Gastrocnemius medialis (tissue), 4 donors: ENCODE results near the gene APOL2. TPM values are rescaled to one million over a fixed set of nuclear protein-coding genes. Genes with fewer than 3 reads are reported as not detected.

Experiments
- ATAC-seq, 2 donors: fragments of 150-250 bp; one replicate each; pipeline ENCODE4 v1.9.1; 2016
- DNase-seq, 2 donors: peaks; one replicate each; pipeline ENCODE4 v3.0.0-alpha.2; 2019
- H3K27ac ChIP-seq, 4 donors: fragments of 200-600 bp; sonication (generic); 1 replicate in 1 of 4; 2 replicates in 3 of 4; pipeline ENCODE4 v1.5.1; 2016 to 2018; ENCODE audit warnings: mild to moderate bottlenecking in 2 of 4, moderate library complexity in 1 of 4
- H3K27me3 ChIP-seq, 3 donors: fragments of 200-600 bp; sonication (generic) in 2 of 3; 1 replicate in 1 of 3; 2 replicates in 2 of 3; pipeline versions ENCODE4 v1.5.1 to v1.6.0; 2016 to 2019; ENCODE audit warnings: mild to moderate bottlenecking in 1 of 3, moderate library complexity in 1 of 3
- H3K36me3 ChIP-seq, 2 donors: fragments of 200-600 bp; sonication (generic) in 1 of 2; one replicate each; pipeline ENCODE4 v1.5.1; 2017 to 2018
- H3K4me1 ChIP-seq, 2 donors: fragments of 200-600 bp; sonication (generic) in 1 of 2; one replicate each; pipeline ENCODE4 v1.5.1; 2016 to 2017; ENCODE audit warnings: mild to moderate bottlenecking in 2 of 2
- H3K4me3 ChIP-seq, 4 donors: fragments of 200-600 bp; sonication (generic) in 3 of 4; 1 replicate in 1 of 4; 2 replicates in 3 of 4; pipeline ENCODE4 v1.5.1; 2016 to 2019; ENCODE audit warnings: mild to moderate bottlenecking in 2 of 4
- H3K9me3 ChIP-seq, 3 donors: fragments of 200-600 bp; sonication (generic) in 2 of 3; 1 replicate in 1 of 3; 2 replicates in 2 of 3; pipeline ENCODE4 v1.5.1; 2016 to 2019
- CTCF ChIP-seq, 5 experiments: fragments of 450-650 bp in 3 of 5; fragments of 200-600 bp in 2 of 5; sonication (generic) in 2 of 5; IDR thresholded peaks in 4 of 5; conservative IDR thresholded peaks in 1 of 5; 1 replicate in 4 of 5; 2 replicates in 1 of 5; pipeline ENCODE4 v1.5.1; 2016 to 2019; ENCODE audit warnings: antibody characterized with exemption in 5 of 5, mild to moderate bottlenecking in 3 of 5, moderate library complexity in 3 of 5
- POLR2A ChIP-seq, 2 donors: fragments of 450-650 bp; IDR thresholded peaks; one replicate each; pipeline ENCODE4 v1.6.1; 2017; ENCODE audit warnings: antibody characterized with exemption in 2 of 2, mild to moderate bottlenecking in 2 of 2, moderate library complexity in 2 of 2
- in situ Hi-C, 4 donors: fragments of 200-750 bp; cut with MboI; loops; one replicate each; pipeline versions ENCODE4 v1.15.0 to v1.8.0; 2017; ENCODE audit warnings: low sequenced_read_pairs in 4 of 4
- intact Hi-C: fragments of 100-400 bp; cut with DNase I; formaldehyde crosslinking; loops from one replicate; pipeline ENCODE4 v1.15.1; 2023; ENCODE audit warnings: low total_unique reads
- total RNA-seq, 4 donors: library from RNA; depleted of rRNA; stranded (reverse); fragments of >200 nt; gene quantifications; one replicate each; pipeline versions ENCODE4 v1.1.0 to v1.2.3, GENCODE V29; 2016

Gene APOL2
- total RNA-seq, 4 donors from 2014 or later: 8.7 to 25.5 (median 20.9) TPM

- no peaks in the 10 kb centered on the region for H3K27me3 ChIP-seq
- intact Hi-C loops: loop anchor here (10.0 kb wide), 1 partner anchor 348 kb away; no protein-coding TSS in a partner anchor
- no peaks in the 10 kb centered on the region for H3K9me3 ChIP-seq
- TF ChIP-seq CTCF (IDR thresholded peaks at IDR 0.05 in 4 of 5, conservative IDR thresholded peaks at IDR 0.05 in 1 of 5): no peak
- no peak for TF ChIP-seq POLR2A (IDR thresholded peaks at IDR 0.05)
- ATAC-seq (no peak), DNase-seq (no peak)
- in situ Hi-C loops: no loop called here
- H3K4me3 ChIP-seq: no peak overlapping the region
- H3K36me3 ChIP-seq: peaks cover 0 to 62% of the 10 kb centered on the region in 2 donors
- no peak overlapping the region for H3K27ac ChIP-seq
- peaks cover 10 to 16% of the 10 kb centered on the region in 2 donors for H3K4me1 ChIP-seq
Observed at GRCh38 chr22:36282328-36282831, 43.1 kb upstream of the APOL2 start.

- TF ChIP-seq CTCF (IDR thresholded peaks at IDR 0.05 in 4 of 5, conservative IDR thresholded peaks at IDR 0.05 in 1 of 5) (no peak), POLR2A (IDR thresholded peaks at IDR 0.05) (no peak)
- ATAC-seq (no peak), DNase-seq (no peak)
- Histone ChIP-seq H3K4me1 (peaks cover 10 to 16% of the 10 kb centered on the region in 2 donors), H3K27me3 (no peaks in the 10 kb centered on the region), H3K9me3 (no peaks in the 10 kb centered on the region), H3K27ac (no peak overlapping the region), H3K4me3 (no peak overlapping the region), H3K36me3 (peaks cover 0 to 57% of the 10 kb centered on the region in 2 donors)
- intact Hi-C loops: loop anchor here (10.0 kb wide), 1 partner anchor 347 kb away; no protein-coding TSS in a partner anchor
- in situ Hi-C loops: no loop called here
Observed at GRCh38 chr22:36281781-36282327, 42.5 kb upstream of the APOL2 start.

GRCh38 chr22:36280379-36280778 lies 41.1 kb upstream of the APOL2 start:
- ATAC-seq (no peak), DNase-seq (no peak)
- TF ChIP-seq POLR2A (IDR thresholded peaks at IDR 0.05) (no peak), CTCF (IDR thresholded peaks at IDR 0.05 in 4 of 5, conservative IDR thresholded peaks at IDR 0.05 in 1 of 5) (no peak)
- Histone ChIP-seq H3K36me3 (peaks cover 0 to 43% of the 10 kb centered on the region in 2 donors), H3K27ac (no peak overlapping the region), H3K27me3 (no peaks in the 10 kb centered on the region), H3K4me3 (no peak overlapping the region), H3K4me1 (peaks cover 0 to 6% of the 10 kb centered on the region in 2 donors), H3K9me3 (no peaks in the 10 kb centered on the region)
- intact Hi-C loops: loop anchor here (10.0 kb wide), 1 partner anchor 346 kb away; no protein-coding TSS in a partner anchor
- in situ Hi-C loops: no loop called here

GRCh38 chr22:36279219-36279666 lies 39.9 kb upstream of the APOL2 start:
- Histone ChIP-seq H3K27ac (no peak overlapping the region), H3K9me3 (no peaks in the 10 kb centered on the region), H3K36me3 (peaks cover 0 to 32% of the 10 kb centered on the region in 2 donors), H3K27me3 (no peaks in the 10 kb centered on the region), H3K4me3 (no peak overlapping the region), H3K4me1 (peaks cover 0 to 6% of the 10 kb centered on the region in 2 donors)
- TF ChIP-seq POLR2A (IDR thresholded peaks at IDR 0.05): no peak
- no peak for TF ChIP-seq CTCF (IDR thresholded peaks at IDR 0.05 in 4 of 5, conservative IDR thresholded peaks at IDR 0.05 in 1 of 5)
- ATAC-seq: peak in 1 of 2 donors; percentile 26
- in situ Hi-C loops: loop anchor here in 2 of 4 donors (5.0 to 10.0 kb wide), 2 partner anchors 84 to 87 kb away; no protein-coding TSS in a partner anchor
- no peak for DNase-seq
- intact Hi-C loops: loop anchor here (5.0 kb wide), 1 partner anchor 132 kb away; no protein-coding TSS in a partner anchor
